ENCODE results near the gene COL20A1. TPM values are rescaled to one million over a fixed set of nuclear protein-coding genes. Genes with fewer than 3 reads are reported as not detected.

COL20A1 gene
- total RNA-seq, 2 experiments from 2014 or later, result not detected

- no peaks in the 10 kb centered on the region for H3K27me3 Mint-ChIP-seq
- H3K4me1 Mint-ChIP-seq, result no peaks in the 10 kb centered on the region
- CTCF ChIA-PET, result no interaction called here
- no peaks in the 10 kb centered on the region for H3K9me3 Mint-ChIP-seq (ENCODE audit: low read depth)
- H3K4me3 Mint-ChIP-seq, result no peak overlapping the region
- ATAC-seq, result no peak
- no peaks in the 10 kb centered on the region for H3K36me3 Mint-ChIP-seq
- no peak overlapping the region for H3K27ac Mint-ChIP-seq
- no peak for DNase-seq
Observed at GRCh38 chr20:63313349-63314014, 20.5 kb downstream of the COL20A1 start.

- Mint-ChIP-seq H3K27me3 (no peaks in the 10 kb centered on the region), H3K36me3 (no peaks in the 10 kb centered on the region), H3K4me1 (no peaks in the 10 kb centered on the region), H3K9me3 (ENCODE audit: low read depth) (no peaks in the 10 kb centered on the region), H3K4me3 (no peak overlapping the region), H3K27ac (no peak overlapping the region)
- DNase-seq (no peak), ATAC-seq (no peak)
- CTCF ChIA-PET, result no interaction called here
Observed at GRCh38 chr20:63314015-63314471, 21.1 kb downstream of the COL20A1 start.

GRCh38 chr20:63314566-63315239, 21.7 kb downstream of the COL20A1 start:
- CTCF ChIA-PET, result no interaction called here
- no peak overlapping the region for H3K4me3 Mint-ChIP-seq
- no peak for ATAC-seq
- H3K4me1 Mint-ChIP-seq, result no peaks in the 10 kb centered on the region
- H3K9me3 Mint-ChIP-seq (ENCODE audit: low read depth), result no peaks in the 10 kb centered on the region
- DNase-seq, result no peak
- H3K36me3 Mint-ChIP-seq, result no peaks in the 10 kb centered on the region
- no peaks in the 10 kb centered on the region for H3K27me3 Mint-ChIP-seq
- no peak overlapping the region for H3K27ac Mint-ChIP-seq

- Mint-ChIP-seq H3K9me3 (ENCODE audit: low read depth) (no peaks in the 10 kb centered on the region), H3K27ac (no peak overlapping the region), H3K4me1 (no peaks in the 10 kb centered on the region), H3K4me3 (no peak overlapping the region), H3K27me3 (no peaks in the 10 kb centered on the region), H3K36me3 (no peaks in the 10 kb centered on the region)
- no peak for DNase-seq
- no peak for ATAC-seq
- CTCF ChIA-PET, result no interaction called here
Observed at GRCh38 chr20:63315240-63315689, 22.3 kb downstream of the COL20A1 start.

GRCh38 chr20:63315731-63316491, 22.9 kb downstream of the COL20A1 start:
- H3K27ac Mint-ChIP-seq, result no peak overlapping the region
- H3K9me3 Mint-ChIP-seq (ENCODE audit: low read depth), result no peaks in the 10 kb centered on the region
- H3K27me3 Mint-ChIP-seq, result no peaks in the 10 kb centered on the region
- DNase-seq (no peak), ATAC-seq (no peak)
- no peak overlapping the region for H3K4me3 Mint-ChIP-seq
- CTCF ChIA-PET, result no interaction called here
- no peaks in the 10 kb centered on the region for H3K4me1 Mint-ChIP-seq
- H3K36me3 Mint-ChIP-seq, result no peaks in the 10 kb centered on the region

GRCh38 chr20:63316502-63316921, 23.5 kb downstream of the COL20A1 start:
- H3K27ac Mint-ChIP-seq, result no peak overlapping the region
- no peaks in the 10 kb centered on the region for H3K9me3 Mint-ChIP-seq (ENCODE audit: low read depth)
- no peaks in the 10 kb centered on the region for H3K27me3 Mint-ChIP-seq
- ATAC-seq, result no peak
- H3K4me1 Mint-ChIP-seq, result no peaks in the 10 kb centered on the region
- CTCF ChIA-PET, result no interaction called here
- no peak for DNase-seq
- H3K36me3 Mint-ChIP-seq, result no peaks in the 10 kb centered on the region
- H3K4me3 Mint-ChIP-seq, result no peak overlapping the region

- no peaks in the 10 kb centered on the region for H3K9me3 Mint-ChIP-seq (ENCODE audit: low read depth)
- no peak overlapping the region for H3K27ac Mint-ChIP-seq
- no peak for ATAC-seq
- CTCF ChIA-PET, result no interaction called here
- DNase-seq, result no peak
- no peaks in the 10 kb centered on the region for H3K4me1 Mint-ChIP-seq
- no peaks in the 10 kb centered on the region for H3K27me3 Mint-ChIP-seq
- H3K4me3 Mint-ChIP-seq, result no peak overlapping the region
- H3K36me3 Mint-ChIP-seq, result no peaks in the 10 kb centered on the region
Observed at GRCh38 chr20:63317061-63317460, 24.1 kb downstream of the COL20A1 start.

- Mint-ChIP-seq H3K9me3 (ENCODE audit: low read depth) (no peaks in the 10 kb centered on the region), H3K4me3 (no peak overlapping the region), H3K27ac (no peak overlapping the region), H3K4me1 (no peaks in the 10 kb centered on the region), H3K27me3 (peaks cover 4% of the 10 kb centered on the region), H3K36me3 (no peaks in the 10 kb centered on the region)
- ATAC-seq (no peak), DNase-seq (no peak)
- CTCF ChIA-PET, result interaction anchor here (1.3 kb wide), 1 partner anchor 8 kb away, joined by 3 read pairs; no protein-coding TSS in a partner anchor
Observed at GRCh38 chr20:63317601-63318291, 24.8 kb downstream of the COL20A1 start.

- DNase-seq, result no peak
Observed at GRCh38 chr20:63318391-63319163, 25.6 kb downstream of the COL20A1 start.

GRCh38 chr20:63319164-63320040, 26.4 kb downstream of the COL20A1 start:
- Mint-ChIP-seq H3K27ac (no peak overlapping the region), H3K27me3 (peaks cover 21% of the 10 kb centered on the region), H3K9me3 (ENCODE audit: low read depth) (no peaks in the 10 kb centered on the region), H3K36me3 (no peaks in the 10 kb centered on the region), H3K4me3 (no peak overlapping the region), H3K4me1 (no peaks in the 10 kb centered on the region)
- ATAC-seq, result no peak
- CTCF ChIA-PET, result interaction anchor here (1.3 kb wide), 1 partner anchor 9 kb away, joined by 3 read pairs; no protein-coding TSS in a partner anchor
- DNase-seq, result no peak

More at GRCh38 chr20:63318391-63319163, 25.6 kb downstream of the COL20A1 start:
- H3K27ac Mint-ChIP-seq, result no peak overlapping the region
- H3K4me3 Mint-ChIP-seq, result no peak overlapping the region
- no peaks in the 10 kb centered on the region for H3K4me1 Mint-ChIP-seq
- no peak for ATAC-seq
- peaks cover 13% of the 10 kb centered on the region for H3K27me3 Mint-ChIP-seq
- CTCF ChIA-PET, result interaction anchor here (1.3 kb wide), 1 partner anchor 8 kb away, joined by 3 read pairs; no protein-coding TSS in a partner anchor
- no peaks in the 10 kb centered on the region for H3K36me3 Mint-ChIP-seq
- no peaks in the 10 kb centered on the region for H3K9me3 Mint-ChIP-seq (ENCODE audit: low read depth)

GRCh38 chr20:63320041-63320511, 27.1 kb downstream of the COL20A1 start:
- CTCF ChIA-PET, result no interaction called here
- H3K9me3 Mint-ChIP-seq (ENCODE audit: low read depth), result no peaks in the 10 kb centered on the region
- peaks cover 21% of the 10 kb centered on the region for H3K27me3 Mint-ChIP-seq
- DNase-seq (no peak), ATAC-seq (no peak)
- no peak overlapping the region for H3K27ac Mint-ChIP-seq
- no peaks in the 10 kb centered on the region for H3K4me1 Mint-ChIP-seq
- no peaks in the 10 kb centered on the region for H3K36me3 Mint-ChIP-seq
- no peak overlapping the region for H3K4me3 Mint-ChIP-seq

GRCh38 chr20:63320616-63321147, 27.7 kb downstream of the COL20A1 start:
- H3K27ac Mint-ChIP-seq, result no peak overlapping the region
- H3K9me3 Mint-ChIP-seq (ENCODE audit: low read depth), result no peaks in the 10 kb centered on the region

More at GRCh38 chr20:63320616-63321147, 27.7 kb downstream of the COL20A1 start:
- ATAC-seq, result no peak
- Mint-ChIP-seq H3K4me3 (no peak overlapping the region), H3K36me3 (no peaks in the 10 kb centered on the region), H3K4me1 (no peaks in the 10 kb centered on the region), H3K27me3 (peaks cover 21% of the 10 kb centered on the region)
- CTCF ChIA-PET, result no interaction called here
- no peak for DNase-seq

Measured in activated CD8-positive, alpha-beta memory T cell treated with anti-CD3 and anti-CD28 coated beads, Interleukin-2, amount 10 ng/mL, durations not matched to agents 7 days and 5 days (primary cell).